Measurements from ENCODE around the gene RYR2. TPM values are rescaled to one million over a fixed set of nuclear protein-coding genes. Genes with fewer than 3 reads are reported as not detected.

The RYR2 gene
- total and polyA plus RNA-seq, 2 donors (not counting 1 experiment from before 2014, with no cell fraction given): not detected

DNA sequence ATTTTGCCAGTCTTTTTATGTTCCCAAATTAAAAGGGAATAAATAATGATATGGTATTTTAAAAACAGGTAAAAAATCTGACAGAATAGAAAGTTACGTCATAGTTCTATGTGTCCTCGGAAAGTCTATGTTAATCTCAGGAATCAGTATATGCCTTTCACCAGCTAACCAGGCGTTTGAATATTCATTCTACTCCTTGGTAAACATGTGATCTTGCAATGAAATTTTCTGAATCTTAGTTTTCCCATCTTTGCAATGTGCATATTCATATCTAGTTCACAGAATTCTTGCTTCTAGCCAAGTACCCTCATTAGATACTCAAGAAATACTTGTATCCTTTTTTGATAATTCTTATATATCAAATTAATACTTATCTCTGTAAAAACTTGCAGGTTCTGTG lies 669.3 kb downstream of the RYR2 start:
- ATAC-seq (ENCODE audit: low read depth): no peak
- POLR2A ChIA-PET: no interaction called here

DNA sequence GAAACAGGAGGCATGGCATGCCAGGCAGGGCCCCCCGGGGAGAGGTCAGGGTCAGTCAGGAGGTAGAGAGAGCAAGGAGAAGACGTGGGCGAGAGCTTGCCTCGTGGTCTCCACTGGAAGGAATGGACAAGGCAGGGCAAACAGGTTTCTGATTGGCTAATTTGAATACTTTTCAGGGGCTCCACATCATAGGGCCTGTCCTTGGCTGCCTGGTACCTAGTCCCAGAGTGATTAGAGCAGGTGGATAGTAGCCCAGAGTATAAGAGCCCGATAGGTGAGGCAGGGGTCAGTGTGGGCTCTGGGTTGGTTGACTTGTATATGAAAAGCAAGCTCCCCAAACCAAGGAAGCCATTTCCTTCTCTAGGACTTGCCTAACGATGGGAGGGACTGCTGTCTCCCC lies 670.1 kb downstream of the RYR2 start:
- Histone ChIP-seq H3K4me1 (ENCODE audit: control insufficient read depth in 2 of 2, insufficient read depth in 2 of 2, low read length in 2 of 2) (no peaks in the 10 kb centered on the region), H2AFZ (ENCODE audit: insufficient read depth, low read depth, low read length, poor library complexity, severe bottlenecking) (no peak overlapping the region), H3K9me3 (ENCODE audit: control extremely low read depth in 1 of 3, control insufficient read depth in 2 of 3, insufficient read depth in 1 of 3, low read length in 2 of 3) (no peaks in the 10 kb centered on the region), H3K79me2 (ENCODE audit: control insufficient read depth, insufficient read depth, low read length) (no peaks in the 10 kb centered on the region), H3K4me3 (ENCODE audit: control extremely low read depth in 1 of 5, extremely low read depth in 1 of 5, insufficient read depth in 1 of 5, low read depth in 2 of 5, low read length in 4 of 5) (no peak overlapping the region), H4K20me1 (ENCODE audit: control insufficient read depth, insufficient read depth, low read length, poor library complexity, severe bottlenecking) (no peaks in the 10 kb centered on the region), H3K27me3 (replicated peaks in 1 of 4; ENCODE audit: control extremely low read depth in 1 of 4, control insufficient read depth in 3 of 4, insufficient read depth in 4 of 4, low read length in 3 of 4) (no peaks in the 10 kb centered on the region), H3K27ac (ENCODE audit: low read length in 2 of 2) (no peak overlapping the region), H3K4me2 (replicated peaks; ENCODE audit: low read depth, low read length, poor library complexity, severe bottlenecking) (no peak overlapping the region), H3K9ac (ENCODE audit: low read length) (no peak overlapping the region), H3K36me3 (replicated peaks in 1 of 2; ENCODE audit: control extremely low read depth in 1 of 2, control insufficient read depth in 1 of 2, extremely low read depth in 1 of 2, insufficient read depth in 2 of 2, low read length in 1 of 2) (no peaks in the 10 kb centered on the region)
- Mint-ChIP-seq H3K4me1 (no peaks in the 10 kb centered on the region), H3K4me3 (no peak overlapping the region), H3K9me3 (ENCODE audit: insufficient read depth) (no peaks in the 10 kb centered on the region), H3K27ac (no peak overlapping the region), H3K27me3 (no peaks in the 10 kb centered on the region)
- no peak for TF ChIP-seq EZH2 (IDR thresholded peaks at IDR 0.05; ENCODE audit: borderline replicate concordance, insufficient read depth, low read depth, low read length, poor library complexity, severe bottlenecking)
- TF ChIP-seq, protein P1, sequence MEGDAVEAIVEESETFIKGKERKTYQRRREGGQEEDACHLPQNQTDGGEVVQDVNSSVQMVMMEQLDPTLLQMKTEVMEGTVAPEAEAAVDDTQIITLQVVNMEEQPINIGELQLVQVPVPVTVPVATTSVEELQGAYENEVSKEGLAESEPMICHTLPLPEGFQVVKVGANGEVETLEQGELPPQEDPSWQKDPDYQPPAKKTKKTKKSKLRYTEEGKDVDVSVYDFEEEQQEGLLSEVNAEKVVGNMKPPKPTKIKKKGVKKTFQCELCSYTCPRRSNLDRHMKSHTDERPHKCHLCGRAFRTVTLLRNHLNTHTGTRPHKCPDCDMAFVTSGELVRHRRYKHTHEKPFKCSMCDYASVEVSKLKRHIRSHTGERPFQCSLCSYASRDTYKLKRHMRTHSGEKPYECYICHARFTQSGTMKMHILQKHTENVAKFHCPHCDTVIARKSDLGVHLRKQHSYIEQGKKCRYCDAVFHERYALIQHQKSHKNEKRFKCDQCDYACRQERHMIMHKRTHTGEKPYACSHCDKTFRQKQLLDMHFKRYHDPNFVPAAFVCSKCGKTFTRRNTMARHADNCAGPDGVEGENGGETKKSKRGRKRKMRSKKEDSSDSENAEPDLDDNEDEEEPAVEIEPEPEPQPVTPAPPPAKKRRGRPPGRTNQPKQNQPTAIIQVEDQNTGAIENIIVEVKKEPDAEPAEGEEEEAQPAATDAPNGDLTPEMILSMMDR (IDR thresholded peaks at IDR 0.05): no peak
- 67% methylated on average over 5 of the region's 6 CpGs for WGBS (ENCODE audit: insufficient coverage)
- POLR2A ChIA-PET: no interaction called here
- intact Hi-C loops (cut with micrococcal nuclease): no loop called here
- ATAC-seq (ENCODE audit: low read depth): no peak
- CTCF ChIA-PET: no interaction called here
- no peak for DNase-seq

More for the DNA sequence above, 669.3 kb downstream of the RYR2 start:
- Histone ChIP-seq H3K79me2 (ENCODE audit: control insufficient read depth, insufficient read depth, low read length) (no peaks in the 10 kb centered on the region), H2AFZ (ENCODE audit: insufficient read depth, low read depth, low read length, poor library complexity, severe bottlenecking) (no peak overlapping the region), H3K4me2 (replicated peaks; ENCODE audit: low read depth, low read length, poor library complexity, severe bottlenecking) (no peak overlapping the region), H3K27ac (ENCODE audit: low read length in 2 of 2) (no peak overlapping the region), H3K4me1 (ENCODE audit: control insufficient read depth in 2 of 2, insufficient read depth in 2 of 2, low read length in 2 of 2) (no peaks in the 10 kb centered on the region), H3K9me3 (ENCODE audit: control extremely low read depth in 1 of 3, control insufficient read depth in 2 of 3, insufficient read depth in 1 of 3, low read length in 2 of 3) (no peaks in the 10 kb centered on the region), H4K20me1 (ENCODE audit: control insufficient read depth, insufficient read depth, low read length, poor library complexity, severe bottlenecking) (no peaks in the 10 kb centered on the region), H3K4me3 (ENCODE audit: control extremely low read depth in 1 of 5, extremely low read depth in 1 of 5, insufficient read depth in 1 of 5, low read depth in 2 of 5, low read length in 4 of 5) (no peak overlapping the region), H3K27me3 (replicated peaks in 1 of 4; ENCODE audit: control extremely low read depth in 1 of 4, control insufficient read depth in 3 of 4, insufficient read depth in 4 of 4, low read length in 3 of 4) (no peaks in the 10 kb centered on the region), H3K9ac (ENCODE audit: low read length) (no peak overlapping the region), H3K36me3 (replicated peaks in 1 of 2; ENCODE audit: control extremely low read depth in 1 of 2, control insufficient read depth in 1 of 2, extremely low read depth in 1 of 2, insufficient read depth in 2 of 2, low read length in 1 of 2) (no peaks in the 10 kb centered on the region)
- intact Hi-C loops (cut with micrococcal nuclease): no loop called here
- no peak for TF ChIP-seq EZH2 (IDR thresholded peaks at IDR 0.05; ENCODE audit: borderline replicate concordance, insufficient read depth, low read depth, low read length, poor library complexity, severe bottlenecking)
- TF ChIP-seq, protein P1 (IDR thresholded peaks at IDR 0.05): no peak
- no peaks in the 10 kb centered on the region for H3K9me3 Mint-ChIP-seq (ENCODE audit: insufficient read depth)
- WGBS (ENCODE audit: insufficient coverage): no CpG with 5 or more reads among the region's 3 CpGs
- CTCF ChIA-PET: no interaction called here
- H3K4me1 Mint-ChIP-seq: no peaks in the 10 kb centered on the region
- H3K27ac Mint-ChIP-seq: no peak overlapping the region
- DNase-seq: no peak
- no peaks in the 10 kb centered on the region for H3K27me3 Mint-ChIP-seq
- no peak overlapping the region for H3K4me3 Mint-ChIP-seq
